H7 (cell line): Measurements from ENCODE around the gene DPH1. TPM values are rescaled to one million over a fixed set of nuclear protein-coding genes. Genes with fewer than 3 reads are reported as not detected.

ENCODE experiments used
- total RNA-seq: library from RNA; depleted of rRNA; stranded (reverse); fragments of >200 nt; shearing (Covaris generic); gene quantifications from 2 replicates; pipeline ENCODE4 v1.2.3, GENCODE V29; 2014; rRNA removed

DPH1 gene
- total RNA-seq, 1 experiment from 2014 or later, result 37.0 TPM

Other genes starting within 250 kb of the DPH1 start
- 14.0 and 20.6 TPM in 2 replicates for gene SMYD4, start 200.3 kb upstream of the DPH1 start, total RNA-seq
- gene RPA1, start 200.1 kb upstream of the DPH1 start, total RNA-seq, result 24.6 and 31.2 TPM in 2 replicates
- 4.0 and 7.0 TPM in 2 replicates for gene RTN4RL1, start 4.8 kb upstream of the DPH1 start, total RNA-seq
- 23.1 and 25.1 TPM in 2 replicates for gene OVCA2, start 11.9 kb downstream of the DPH1 start, total RNA-seq
- 0.03 and 0.63 TPM in 2 replicates for gene HIC1, start 24.9 kb downstream of the DPH1 start, total RNA-seq